Measurements from ENCODE around the gene RAB11A.

- no peak for TF ChIP-seq CTCF (IDR thresholded peaks at IDR 0.05)
- no peak for TF ChIP-seq EZH2 (IDR thresholded peaks at IDR 0.05)
These were observed 8.5 kb downstream of the RAB11A start for GRCh38 chr15:65877749-65878148.

Data from neural progenitor cell (in vitro differentiated cells).